Right lobe of liver (tissue), 6 donors: ENCODE measurements around the gene SP7. TPM values are rescaled to one million over a fixed set of nuclear protein-coding genes. Genes with fewer than 3 reads are reported as not detected.

Experiments used
- ATAC-seq, 4 donors: fragments of 200-7000 bp; cut with Tn5 transposase; one replicate each; pipeline ENCODE4 v1.9.1; 2020; ENCODE audit warnings: mild to moderate bottlenecking in 4 of 4, moderate library complexity in 4 of 4
- DNase-seq, 3 donors: peaks; one replicate each; pipeline ENCODE4 v3.0.0-alpha.2; 2020
- H3K27ac ChIP-seq, 3 donors: fragments of 200-600 bp; one replicate each; pipeline ENCODE4 v1.8.0; 2022
- H3K27me3 ChIP-seq, 2 donors: fragments of 200-600 bp; one replicate each; pipeline ENCODE4 v1.8.0; 2022
- H3K36me3 ChIP-seq, 4 donors: fragments of 200-600 bp; sonication (generic) in 1 of 4; one replicate each; pipeline versions ENCODE4 v1.5.1 to v1.8.0; 2017 to 2022; ENCODE audit warnings: control low read depth in 1 of 4
- H3K4me1 ChIP-seq, 4 donors: fragments of 200-600 bp; sonication (generic) in 1 of 4; one replicate each; pipeline versions ENCODE4 v1.5.1 to v1.8.0; 2017 to 2022; ENCODE audit warnings: control low read depth in 1 of 4
- H3K4me3 ChIP-seq, 3 donors: fragments of 200-600 bp; one replicate each; pipeline ENCODE4 v1.8.0; 2022
- H3K9me3 ChIP-seq, 4 donors: fragments of 200-600 bp; sonication (generic) in 1 of 4; one replicate each; pipeline versions ENCODE4 v1.5.1 to v1.8.0; 2017 to 2022; ENCODE audit warnings: control low read depth in 1 of 4
- CTCF ChIP-seq, 4 donors: fragments of 200-600 bp in 3 of 4; fragments of 450-650 bp in 1 of 4; IDR thresholded peaks; one replicate each; pipeline versions ENCODE4 v1.5.1 to v1.8.0; 2016 to 2022; ENCODE audit warnings: antibody characterized with exemption in 4 of 4, mild to moderate bottlenecking in 2 of 4
- POLR2A ChIP-seq: fragments of 450-650 bp; IDR thresholded peaks from one replicate; pipeline ENCODE4 v1.6.1; 2017; ENCODE audit warnings: antibody characterized with exemption, mild to moderate bottlenecking
- WGBS: methylation state at CpG from one replicate; pipeline ENCODE4 v1.1.6; 2018; ENCODE audit warnings: low coverage, low lambda C conversion rate; ENCODE audit not compliant: insufficient coverage; ENCODE audit errors: missing lambda C conversion rate; 5-methylcytosine and 5-hydroxymethylcytosine counted together
- intact Hi-C, 2 donors: fragments of 100-400 bp; cut with DNase I; formaldehyde crosslinking; loops; one replicate each; pipeline versions ENCODE4 v1.11.2 to v1.14.1; 2022
- total RNA-seq, 6 experiments: library from RNA; depleted of rRNA in 2 of 6; stranded (reverse); fragments of >200 nt in 2 of 6; fragmentation: NEBNext Ultra II Directional in 3 of 6; extraction: Animal tissue kit (Norgen Biotek cat#: 25700) in 3 of 6; gene quantifications; one replicate each; pipeline versions ENCODE4 v1.1.0 to v1.2.4, GENCODE V29; 2016 to 2023
- donor health status: DM: no; HTN: yes; CAD: no.
- donor health status: DM: no; HTN: no; CAD: no.
- donor health status: DM: no; HTN: no; CAD: no.
- donor health status: DM: no; HTN: yes; CAD: no.
- donor health status: DM: no; HTN: yes; CAD: no.

SP7 gene
- total RNA-seq, 6 experiments from 2014 or later: not detected

- no peak for TF ChIP-seq CTCF (IDR thresholded peaks at IDR 0.05)
- H3K27ac ChIP-seq: no peak overlapping the region
- intact Hi-C loops: no loop called here
These were observed 7.3 kb upstream of the SP7 start for GRCh38 chr12:53343449-53343848.

GRCh38 chr12:53340398-53340797 lies 4.2 kb upstream of the SP7 start:
- no peak for ATAC-seq
- WGBS: 55% methylated on average over 5 of the region's 9 CpGs
- intact Hi-C loops: no loop called here
- no peaks in the 10 kb centered on the region for H3K36me3 ChIP-seq
- H3K4me1 ChIP-seq: no peaks in the 10 kb centered on the region
- DNase-seq: no peak
- H3K9me3 ChIP-seq: no peaks in the 10 kb centered on the region
- no peak for TF ChIP-seq POLR2A
- no peak for TF ChIP-seq CTCF (IDR thresholded peaks at IDR 0.05)
- H3K4me3 ChIP-seq: no peak overlapping the region
- no peak overlapping the region for H3K27ac ChIP-seq
- no peaks in the 10 kb centered on the region for H3K27me3 ChIP-seq

More at GRCh38 chr12:53343449-53343848, 7.3 kb upstream of the SP7 start:
- ATAC-seq (no peak), DNase-seq (no peak)
- H3K9me3 ChIP-seq: no peaks in the 10 kb centered on the region
- H3K36me3 ChIP-seq: no peaks in the 10 kb centered on the region
- no peaks in the 10 kb centered on the region for H3K4me1 ChIP-seq
- no peak overlapping the region for H3K4me3 ChIP-seq
- H3K27me3 ChIP-seq: no peaks in the 10 kb centered on the region
- WGBS: 0% methylated on average over 1 of the region's 3 CpGs

GRCh38 chr12:53338916-53339315 lies 2.8 kb upstream of the SP7 start:
- H3K27me3 ChIP-seq: no peaks in the 10 kb centered on the region
- no peak overlapping the region for H3K4me3 ChIP-seq
- no peaks in the 10 kb centered on the region for H3K9me3 ChIP-seq
- intact Hi-C loops: no loop called here
- no peak for DNase-seq
- WGBS: 60% methylated on average over 1 of the region's 6 CpGs
- TF ChIP-seq CTCF (IDR thresholded peaks at IDR 0.05) (no peak), POLR2A (no peak)
- no peaks in the 10 kb centered on the region for H3K4me1 ChIP-seq
- no peak for ATAC-seq
- H3K27ac ChIP-seq: no peak overlapping the region
- no peaks in the 10 kb centered on the region for H3K36me3 ChIP-seq

- 47% methylated on average over 7 of the region's 11 CpGs for whole genome bisulfite sequencing
- ATAC-seq: no peak
- TF ChIP-seq POLR2A: no peak
- no peak for TF ChIP-seq CTCF (IDR thresholded peaks at IDR 0.05)
- H3K27ac ChIP-seq: no peak overlapping the region
- no peaks in the 10 kb centered on the region for H3K4me1 ChIP-seq
- no peak overlapping the region for H3K4me3 ChIP-seq
- H3K27me3 ChIP-seq: no peaks in the 10 kb centered on the region
- H3K9me3 ChIP-seq: no peaks in the 10 kb centered on the region
- DNase-seq: no peak
- intact Hi-C loops: no loop called here
- no peaks in the 10 kb centered on the region for H3K36me3 ChIP-seq
These were observed 1.9 kb upstream of the SP7 start for GRCh38 chr12:53338017-53338416.

- TF ChIP-seq CTCF (IDR thresholded peaks at IDR 0.05) (no peak), POLR2A (no peak)
- H3K36me3 ChIP-seq: no peaks in the 10 kb centered on the region
These were observed 1.3 kb downstream of the SP7 start for GRCh38 chr12:53334822-53335221.

More at GRCh38 chr12:53334822-53335221, 1.3 kb downstream of the SP7 start:
- ATAC-seq: no peak
- Histone ChIP-seq H3K9me3 (no peaks in the 10 kb centered on the region), H3K4me1 (no peaks in the 10 kb centered on the region), H3K27ac (no peak overlapping the region), H3K4me3 (no peak overlapping the region), H3K27me3 (no peaks in the 10 kb centered on the region)
- WGBS: 0% methylated on average over 1 of the region's 8 CpGs
- no peak for DNase-seq
- intact Hi-C loops: no loop called here
